Measurements from ENCODE around the gene PVALEF. TPM values are rescaled to one million over a fixed set of nuclear protein-coding genes. Genes with fewer than 3 reads are reported as not detected.

The PVALEF gene
- total RNA-seq, 1 donor from 2014 or later, result not detected

- TF ChIP-seq CTCF (IDR thresholded peaks at IDR 0.05; ENCODE audit: insufficient read depth, low read length, poor library complexity, severe bottlenecking), result no peak
- Histone ChIP-seq H3K27me3 (ENCODE audit: control insufficient read depth, insufficient read depth, low read length) (peaks cover 57% of the 10 kb centered on the region), H3K36me3 (ENCODE audit: control insufficient read depth, insufficient read depth, low read length) (no peaks in the 10 kb centered on the region), H3K4me3 (ENCODE audit: low read depth, low read length) (no peak overlapping the region)
- no peak for DNase-seq (ENCODE audit: low read depth)
These were observed 3.8 kb upstream of the PVALEF start for GRCh38 chr17:81161536-81161935.

- no peak for TF ChIP-seq CTCF (IDR thresholded peaks at IDR 0.05; ENCODE audit: insufficient read depth, low read length, poor library complexity, severe bottlenecking)
- no peak for DNase-seq (ENCODE audit: low read depth)
- Histone ChIP-seq H3K27me3 (ENCODE audit: control insufficient read depth, insufficient read depth, low read length) (peaks cover 61% of the 10 kb centered on the region), H3K36me3 (ENCODE audit: control insufficient read depth, insufficient read depth, low read length) (no peaks in the 10 kb centered on the region), H3K4me3 (ENCODE audit: low read depth, low read length) (no peak overlapping the region)
These were observed 3.3 kb upstream of the PVALEF start for GRCh38 chr17:81161972-81162371.

- peaks cover 65% of the 10 kb centered on the region for H3K27me3 ChIP-seq (ENCODE audit: control insufficient read depth, insufficient read depth, low read length)
- H3K4me3 ChIP-seq (ENCODE audit: low read depth, low read length), result no peak overlapping the region
- no peaks in the 10 kb centered on the region for H3K36me3 ChIP-seq (ENCODE audit: control insufficient read depth, insufficient read depth, low read length)
- no peak for TF ChIP-seq CTCF (IDR thresholded peaks at IDR 0.05; ENCODE audit: insufficient read depth, low read length, poor library complexity, severe bottlenecking)
- DNase-seq (ENCODE audit: low read depth), result no peak
These were observed 2.8 kb upstream of the PVALEF start for GRCh38 chr17:81162491-81162890.

GRCh38 chr17:81163051-81163695 lies 2.1 kb upstream of the PVALEF start:
- Histone ChIP-seq H3K36me3 (ENCODE audit: control insufficient read depth, insufficient read depth, low read length) (no peaks in the 10 kb centered on the region), H3K27me3 (ENCODE audit: control insufficient read depth, insufficient read depth, low read length) (peaks cover 64% of the 10 kb centered on the region), H3K4me3 (ENCODE audit: low read depth, low read length) (no peak overlapping the region)
- DNase-seq (ENCODE audit: low read depth), result no peak
- TF ChIP-seq CTCF (IDR thresholded peaks at IDR 0.05; ENCODE audit: insufficient read depth, low read length, poor library complexity, severe bottlenecking), result no peak

GRCh38 chr17:81163703-81164370 lies 1.5 kb upstream of the PVALEF start:
- peaks cover 58% of the 10 kb centered on the region for H3K27me3 ChIP-seq (ENCODE audit: control insufficient read depth, insufficient read depth, low read length)
- no peak for TF ChIP-seq CTCF (IDR thresholded peaks at IDR 0.05; ENCODE audit: insufficient read depth, low read length, poor library complexity, severe bottlenecking)
- no peaks in the 10 kb centered on the region for H3K36me3 ChIP-seq (ENCODE audit: control insufficient read depth, insufficient read depth, low read length)
- DNase-seq (ENCODE audit: low read depth), result no peak
- no peak overlapping the region for H3K4me3 ChIP-seq (ENCODE audit: low read depth, low read length)

Data from kidney epithelial cell (primary cell).